Measurements from ENCODE around the gene CHERP.
"Not testable (repeated sequence)": the region's sequence is repeated elsewhere in the genome, so short reads cannot be mapped to it uniquely, and the experiment has no call there.

CHERP gene

DNA sequence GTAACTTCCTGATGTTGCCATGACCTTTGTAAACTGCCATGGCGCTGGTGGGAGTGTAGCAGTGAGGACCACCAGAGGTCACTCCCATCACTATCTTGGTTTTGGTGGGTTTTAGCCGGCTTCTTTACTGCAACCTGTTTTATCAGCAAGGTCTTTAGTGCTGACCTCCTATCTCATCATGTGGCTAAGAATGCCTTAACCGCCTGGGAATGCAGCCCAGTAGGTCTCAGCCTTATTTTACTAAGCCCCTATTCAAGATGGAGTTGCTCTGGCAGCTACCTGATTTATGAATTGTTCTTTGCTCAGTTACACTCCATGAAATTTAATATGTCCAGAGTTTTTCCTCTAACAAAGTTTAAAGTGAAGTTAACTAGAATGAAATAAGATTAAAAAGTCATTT lies 65.8 kb downstream of the CHERP start:
- no peak for DNase-seq (ENCODE audit: low spot score)

DNA sequence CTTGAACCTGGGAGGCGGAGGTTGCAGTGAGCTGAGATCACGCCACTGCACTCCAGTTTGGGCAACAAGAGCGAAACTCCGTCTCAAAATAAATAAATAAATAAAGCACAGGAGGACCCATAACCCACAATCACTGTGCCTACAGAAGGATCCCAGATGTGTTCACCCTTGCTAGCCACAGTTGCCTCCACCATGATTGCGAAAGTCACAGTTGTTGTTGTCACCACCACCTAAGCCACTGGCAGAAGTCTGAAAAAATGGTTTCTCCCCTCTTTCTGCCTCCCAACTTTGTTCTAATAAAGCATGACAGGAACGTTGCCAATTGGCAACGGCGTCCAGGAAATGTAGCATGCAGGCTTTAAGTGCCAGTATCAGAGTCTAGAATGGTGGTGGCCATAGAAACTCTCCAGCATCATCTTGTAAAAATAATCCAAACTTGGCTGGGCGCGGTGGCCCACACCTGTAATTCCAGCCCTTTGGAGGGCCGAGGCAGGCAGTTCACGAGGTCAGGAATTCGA lies 68.3 kb downstream of the CHERP start:
- DNase-seq (ENCODE audit: low spot score) = no peak

DNA sequence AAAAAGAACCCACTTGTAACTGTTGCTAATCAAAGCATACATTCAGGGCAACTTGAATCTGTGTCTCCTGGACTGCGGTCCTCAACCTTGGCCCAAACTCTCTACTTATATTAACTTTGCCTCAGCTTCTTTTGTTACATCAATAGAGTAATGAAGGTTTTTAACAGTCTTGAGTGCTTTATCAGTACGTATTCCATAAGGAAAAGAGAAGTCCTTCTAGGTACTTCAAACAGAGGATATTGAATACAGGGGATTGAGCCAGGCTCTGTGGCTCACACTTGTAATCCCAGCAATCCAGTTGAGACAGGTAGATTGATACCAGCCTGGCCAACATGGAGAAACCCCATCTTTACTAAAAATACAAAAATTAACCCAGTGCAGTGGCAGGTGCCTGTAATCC lies 69.2 kb downstream of the CHERP start:
- DNase-seq (ENCODE audit: low spot score) = no peak

DNA sequence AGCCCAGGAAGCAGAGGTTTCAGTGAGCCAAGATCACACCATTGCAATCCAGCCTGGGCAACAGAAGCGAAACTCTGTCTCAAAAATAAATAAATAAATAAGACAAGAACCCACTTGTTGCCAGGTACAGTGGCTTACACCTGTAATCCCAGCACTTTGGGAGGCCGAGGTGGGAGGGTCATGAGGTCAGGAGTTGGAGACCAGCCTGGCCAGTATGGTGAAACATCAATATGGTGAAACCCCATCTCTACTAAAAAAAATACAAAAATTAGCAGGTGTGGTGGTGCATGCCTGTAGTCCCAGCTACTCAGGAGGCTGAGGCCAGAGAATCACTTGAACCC lies 69.7 kb downstream of the CHERP start:
- DNase-seq (ENCODE audit: low spot score) = not testable (repeated sequence)

DNA sequence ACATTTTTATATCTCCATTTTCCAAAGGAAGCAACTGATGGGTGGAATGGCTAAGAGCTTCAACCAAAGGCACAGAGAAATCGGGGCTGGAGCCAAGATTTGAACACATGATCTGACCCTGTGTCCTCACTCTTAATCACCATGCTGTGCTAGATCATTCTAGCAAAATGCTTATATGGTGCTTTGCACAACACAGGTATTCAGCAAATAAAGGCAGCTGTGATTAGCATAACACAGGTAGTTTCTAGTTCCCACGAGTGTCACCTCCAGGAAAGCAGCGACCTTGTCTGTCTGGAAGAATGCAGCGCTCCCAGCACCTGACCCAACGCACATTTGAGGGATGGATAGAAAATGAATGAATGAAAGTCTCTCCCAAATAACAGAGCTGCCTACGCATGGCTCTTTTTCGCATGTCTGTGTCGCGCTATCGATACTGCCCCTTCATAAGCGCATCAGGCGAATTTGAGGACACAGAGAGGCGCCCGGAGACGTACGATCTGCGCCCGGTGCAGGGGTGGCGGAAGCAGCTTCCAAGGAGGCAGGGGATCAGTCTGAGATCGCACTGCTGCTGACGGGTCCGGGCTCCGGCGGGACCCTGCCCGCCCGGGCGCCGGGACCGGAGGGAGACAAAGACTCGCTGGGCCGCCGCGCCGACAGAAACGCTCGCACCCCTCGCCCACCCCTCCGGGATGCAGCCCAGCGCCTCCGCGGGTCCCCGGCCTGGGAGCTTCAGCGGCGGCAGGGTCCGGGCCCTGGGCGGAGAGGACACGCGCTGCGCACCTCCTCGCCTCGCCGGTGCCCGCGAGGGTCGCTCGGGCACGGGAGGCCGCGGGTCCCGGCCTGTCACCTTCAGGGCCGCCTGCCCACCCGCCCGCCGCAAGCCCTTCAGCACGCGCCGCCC lies 71.1 kb downstream of the CHERP start:
- no peak for DNase-seq (ENCODE audit: low spot score)

DNA sequence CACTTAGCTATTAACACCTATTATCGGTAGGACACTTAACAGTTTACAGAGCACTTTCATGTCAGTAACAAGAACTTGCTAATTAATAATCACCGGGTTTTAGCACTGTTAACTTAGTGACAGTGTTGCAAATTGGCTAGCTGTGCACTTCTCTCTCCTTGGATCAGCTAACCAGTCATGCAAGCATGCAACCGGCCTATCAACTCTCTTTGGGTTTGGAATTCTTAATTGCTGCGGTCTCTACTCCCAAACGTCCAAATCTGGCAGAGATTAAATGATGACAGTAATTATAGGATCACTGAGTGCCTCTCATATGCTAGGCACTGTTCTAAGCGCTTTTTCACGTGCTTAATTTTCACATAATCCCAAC lies 71.7 kb downstream of the CHERP start:
- DNase-seq (ENCODE audit: low spot score) = no peak
